Hematopoietic multipotent progenitor cell treated with erythropoietin and hydrocortisone succinate and interleukin-3 and kit ligand, for 15 days (in vitro differentiated cells): ENCODE results near the gene ARHGDIG.

Experiments
- DNase-seq: peaks from one replicate; pipeline ENCODE4 v3.0.0-alpha.2; 2015; ENCODE audit warnings: low spot score

ARHGDIG gene

DNA sequence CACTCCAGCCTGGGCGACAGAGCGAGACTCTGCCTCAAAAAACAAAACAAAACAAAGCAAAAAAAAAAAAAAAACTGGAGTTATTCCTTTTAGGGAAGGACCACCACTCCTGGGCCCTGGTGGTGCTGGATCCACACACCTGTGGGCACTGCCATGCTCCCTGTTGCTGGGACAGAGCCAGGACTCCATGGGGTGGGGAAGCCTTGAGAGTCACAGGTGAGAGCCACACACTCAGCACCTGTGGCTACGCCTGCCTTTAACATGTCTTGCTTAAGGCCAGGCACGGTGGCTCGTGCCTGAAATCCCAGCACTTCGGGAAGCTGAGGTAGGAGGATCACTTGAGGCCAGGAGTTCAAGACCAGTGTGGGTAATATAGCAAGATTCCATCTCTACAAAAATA is 20.8 kb downstream of the ARHGDIG start:
- no peak for DNase-seq

DNA sequence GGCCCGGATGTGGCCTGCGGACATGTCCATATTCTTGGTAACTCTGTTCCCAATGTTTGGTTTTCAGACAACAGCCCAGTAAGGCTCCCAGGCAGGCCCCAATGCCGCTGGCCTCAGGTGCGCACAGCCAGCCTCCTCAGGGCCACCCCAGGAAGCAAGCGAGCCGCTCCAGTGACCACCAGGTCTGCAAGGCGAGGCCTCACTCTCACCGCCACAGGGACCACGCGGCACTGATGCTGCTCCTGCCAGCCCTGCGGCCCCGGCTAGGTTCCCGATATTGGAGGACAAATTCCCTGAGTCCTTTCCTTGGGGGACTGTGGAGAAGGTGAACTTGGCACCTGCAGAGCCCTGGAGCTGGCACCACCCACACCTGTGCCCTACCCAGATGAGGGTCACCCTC is 21.6 kb downstream of the ARHGDIG start:
- DNase-seq: no peak

DNA sequence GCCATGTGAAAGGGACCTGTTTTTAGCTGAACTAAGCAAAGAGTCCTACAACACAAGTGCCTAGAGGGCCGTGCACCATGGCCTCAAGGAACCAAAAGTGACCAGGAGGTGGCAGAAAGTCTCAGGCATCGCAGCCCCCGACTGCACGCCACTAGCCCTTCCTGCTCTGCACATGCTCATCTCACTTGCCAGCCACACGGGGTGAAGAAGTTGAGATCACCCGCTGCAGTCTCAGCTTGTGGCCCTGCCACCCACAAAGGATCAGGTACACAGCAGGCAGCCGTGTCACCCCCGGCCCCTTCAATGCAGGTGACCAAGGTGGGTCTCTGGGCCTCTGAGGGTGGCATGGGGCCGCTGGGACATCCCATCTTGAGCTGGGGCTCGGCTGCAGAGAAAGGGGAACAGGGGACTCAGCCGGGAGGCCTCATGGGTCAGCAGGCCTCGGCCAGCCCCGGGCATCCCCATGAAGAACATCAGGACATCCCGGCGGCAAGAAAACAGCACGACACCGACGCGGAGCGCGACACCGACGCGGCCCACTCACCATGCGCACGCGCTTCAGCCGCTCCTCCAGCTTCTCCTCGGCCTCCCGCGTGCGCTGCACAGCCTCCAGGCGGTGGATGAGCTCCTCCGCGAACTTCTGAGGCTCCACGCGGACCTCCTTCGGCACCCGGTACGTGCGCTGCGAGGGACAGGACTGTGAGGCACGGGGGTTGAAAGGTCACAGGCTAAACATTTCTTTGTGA is 23.5 kb downstream of the ARHGDIG start:
- peak; percentile 10 for DNase-seq

DNA sequence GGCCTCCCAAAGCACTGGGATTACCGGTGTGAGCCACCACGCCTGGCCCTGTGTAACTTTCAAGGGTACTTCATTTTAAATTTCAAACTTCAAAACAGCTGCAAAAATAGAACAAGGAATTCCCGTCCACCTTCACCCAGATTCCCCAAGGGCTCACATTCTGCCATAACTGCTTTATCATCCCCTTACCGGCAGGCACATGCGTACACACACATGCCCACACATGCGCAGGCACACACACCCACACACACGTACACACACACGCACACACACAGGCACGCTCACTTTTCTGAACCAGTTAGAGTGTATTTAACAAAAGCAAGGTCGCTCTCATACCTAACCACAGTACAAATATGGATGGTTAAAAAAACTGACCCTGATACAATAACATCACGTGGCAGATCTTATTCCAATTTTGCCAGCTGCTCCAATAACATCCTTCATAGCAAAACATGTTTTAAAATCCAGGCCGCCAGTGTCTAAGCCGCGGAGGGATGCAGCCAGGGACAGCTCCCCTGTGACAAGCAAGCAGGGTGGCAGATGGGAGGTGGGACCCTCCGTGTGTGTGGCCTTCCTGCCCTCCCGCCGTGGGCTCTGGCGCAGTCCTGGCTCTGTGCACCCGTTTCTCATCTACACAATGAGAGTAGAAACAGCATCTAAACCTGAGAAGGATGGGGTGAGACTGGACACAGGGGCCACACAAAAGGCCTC is 25.7 kb downstream of the ARHGDIG start:
- no peak for DNase-seq

DNA sequence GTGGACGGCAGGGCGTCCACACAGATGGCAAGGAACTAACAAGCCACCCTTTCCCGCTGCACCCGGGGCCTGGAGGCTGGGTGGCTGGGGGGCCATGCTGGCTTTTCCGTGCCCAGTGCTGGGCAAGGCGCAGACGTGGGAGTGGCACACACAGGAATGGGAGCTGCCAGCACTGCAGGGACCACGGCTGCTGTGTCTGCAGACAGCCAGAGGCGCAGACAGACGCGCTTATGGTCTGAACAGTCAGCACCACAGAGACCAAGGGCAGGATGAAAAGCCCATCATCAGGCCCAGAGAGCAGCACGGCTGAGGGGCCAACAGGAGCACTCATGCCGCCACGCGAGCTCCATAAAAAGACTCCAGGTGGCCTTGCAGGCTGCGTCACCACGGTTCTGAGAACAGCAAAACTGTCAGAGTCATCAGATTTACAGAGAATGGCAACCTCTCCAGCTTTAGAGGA is 26.6 kb downstream of the ARHGDIG start:
- DNase-seq: no peak

DNA sequence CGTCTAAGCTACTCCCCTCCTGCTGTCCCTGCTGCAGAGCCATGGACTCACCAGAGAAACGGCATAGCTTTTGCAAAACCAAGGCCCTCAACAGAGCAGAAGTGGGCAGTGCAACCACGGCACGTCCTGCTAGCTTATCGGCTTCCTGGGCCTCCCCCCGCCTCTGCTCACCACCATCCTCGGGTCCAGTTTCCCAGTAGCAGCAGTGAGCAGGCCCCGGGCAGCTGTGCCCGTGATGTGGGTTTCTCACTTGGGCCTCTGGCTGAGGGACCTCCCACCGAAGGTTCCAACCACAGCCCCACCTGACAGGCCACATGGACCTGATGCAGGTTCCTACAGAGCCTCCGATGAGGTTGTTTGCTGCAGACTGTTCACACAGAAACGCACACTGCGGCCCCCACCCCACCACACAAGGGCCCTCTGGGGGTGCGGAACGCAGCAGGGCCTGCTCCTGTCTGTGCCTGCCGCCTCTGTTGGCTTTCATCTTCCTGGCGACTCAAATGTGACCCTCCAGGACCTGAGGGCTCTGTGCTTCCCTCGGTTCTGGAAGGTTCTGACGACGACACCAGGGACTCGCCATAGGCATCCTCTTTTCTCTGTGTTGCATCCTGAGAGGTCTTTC is 27.4 kb downstream of the ARHGDIG start:
- DNase-seq: no peak

DNA sequence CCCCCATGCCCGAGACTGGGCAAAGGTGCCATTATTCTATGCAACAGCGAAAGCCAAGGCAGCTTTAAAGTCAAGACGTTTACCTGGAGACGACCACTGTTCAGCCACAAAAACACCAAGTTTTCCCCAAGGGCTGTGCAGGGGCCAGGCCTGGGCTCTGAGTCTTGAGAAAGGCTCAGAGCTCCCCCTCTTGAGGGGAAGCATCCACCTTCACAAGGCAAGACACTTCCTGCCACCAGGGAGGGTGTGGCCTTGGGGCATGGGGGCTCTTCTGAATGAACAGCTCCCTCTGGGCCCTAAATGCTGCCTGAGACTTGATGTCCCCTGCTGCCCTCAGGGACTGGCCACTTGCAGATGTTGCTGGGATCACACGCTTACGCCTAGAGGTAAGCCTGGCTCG is 29.1 kb downstream of the ARHGDIG start:
- no peak for DNase-seq

DNA sequence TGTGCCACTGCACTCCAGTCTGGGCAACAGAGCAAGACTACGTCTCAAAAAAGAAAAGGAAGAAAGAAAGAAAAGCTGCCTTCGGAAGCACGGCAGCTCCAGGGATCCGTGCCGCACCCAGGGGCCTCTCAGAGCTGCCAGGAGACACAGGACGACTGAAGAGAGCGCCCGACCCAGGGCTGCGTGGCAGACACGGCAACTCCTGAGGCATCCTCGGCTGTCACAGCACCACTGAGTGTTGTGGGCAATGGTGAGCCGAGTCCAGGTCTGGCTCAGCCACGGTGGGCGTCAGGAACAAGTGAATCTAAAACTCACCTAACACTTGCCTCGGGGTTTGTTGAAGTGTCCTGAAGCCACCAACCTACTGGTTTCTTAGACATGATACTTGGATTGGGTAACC is 31.3 kb downstream of the ARHGDIG start:
- DNase-seq: no peak

DNA sequence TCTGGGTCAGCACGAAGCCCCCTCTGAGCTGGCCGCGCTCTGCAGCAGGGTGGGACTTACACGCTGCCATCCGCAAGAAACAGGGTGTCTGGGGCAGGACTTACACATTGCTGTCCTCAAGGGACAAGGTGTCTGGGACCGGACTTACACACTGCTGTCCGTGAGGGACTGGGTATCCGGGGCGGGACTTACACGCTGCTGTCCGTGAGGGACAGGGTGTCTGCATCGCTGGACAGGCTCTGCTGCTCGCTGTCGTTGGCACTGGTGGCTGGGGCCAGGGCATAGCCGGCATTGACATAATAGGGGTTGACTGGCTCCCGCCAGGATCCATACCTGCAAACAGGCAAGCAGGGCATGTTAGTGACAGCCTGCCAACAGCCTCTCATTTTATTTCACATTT is 34.0 kb downstream of the ARHGDIG start:
- no peak for DNase-seq

DNA sequence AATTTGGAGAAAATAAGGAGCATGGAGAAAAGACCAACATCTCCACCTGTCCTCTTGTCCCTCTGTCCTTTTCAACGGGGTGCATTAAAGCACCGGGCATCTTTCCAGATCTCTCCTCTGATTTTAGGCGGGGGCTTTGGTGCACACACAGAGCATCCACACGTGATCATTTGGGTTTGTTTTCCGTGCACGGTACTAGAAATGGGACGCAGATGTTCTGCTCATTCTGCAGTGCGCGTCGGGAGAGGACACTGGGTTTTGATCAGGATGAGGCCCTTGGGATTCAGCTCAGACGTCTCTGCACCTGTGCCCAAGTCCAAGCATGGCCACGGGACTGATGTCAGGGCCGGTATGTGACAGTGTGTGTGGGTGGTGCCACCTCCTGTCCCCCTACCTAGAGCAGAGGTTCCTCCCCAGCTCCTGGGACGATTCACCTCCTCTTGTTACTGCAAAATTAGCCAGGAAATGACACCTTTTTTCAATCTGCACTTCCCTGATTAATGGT is 34.5 kb downstream of the ARHGDIG start:
- no peak for DNase-seq

DNA sequence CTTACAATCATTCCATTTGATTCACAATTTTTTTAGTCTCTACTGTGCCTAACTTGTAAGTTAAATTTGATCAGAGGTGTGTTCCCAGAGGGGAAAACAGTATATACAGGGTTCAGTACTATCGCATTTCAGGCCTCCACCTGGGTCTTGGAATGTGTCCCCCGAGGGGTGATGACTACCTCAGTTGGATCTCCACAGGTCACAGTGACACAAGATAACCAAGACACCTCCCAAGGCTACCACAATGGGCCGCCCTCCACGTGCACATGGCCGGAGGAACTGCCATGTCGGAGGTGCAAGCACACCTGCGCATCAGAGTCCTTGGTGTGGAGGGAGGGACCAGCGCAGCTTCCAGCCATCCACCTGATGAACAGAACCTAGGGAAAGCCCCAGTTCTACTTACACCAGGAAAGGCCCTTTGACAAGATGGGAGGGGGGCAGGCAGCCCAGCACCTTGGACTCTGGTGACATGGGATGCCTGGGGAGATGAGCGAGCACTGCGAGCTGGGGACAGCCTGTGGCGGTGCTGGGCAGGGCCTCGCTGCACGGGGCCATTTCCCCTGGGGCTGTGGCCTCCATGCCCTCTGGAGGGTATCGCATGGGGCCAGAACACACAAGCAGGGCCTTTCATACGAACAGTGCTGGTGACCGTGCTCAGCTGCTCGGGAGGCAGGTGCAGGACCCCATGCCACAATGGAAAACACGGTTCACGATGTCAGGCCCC is 36.5 kb downstream of the ARHGDIG start:
- DNase-seq: no peak

DNA sequence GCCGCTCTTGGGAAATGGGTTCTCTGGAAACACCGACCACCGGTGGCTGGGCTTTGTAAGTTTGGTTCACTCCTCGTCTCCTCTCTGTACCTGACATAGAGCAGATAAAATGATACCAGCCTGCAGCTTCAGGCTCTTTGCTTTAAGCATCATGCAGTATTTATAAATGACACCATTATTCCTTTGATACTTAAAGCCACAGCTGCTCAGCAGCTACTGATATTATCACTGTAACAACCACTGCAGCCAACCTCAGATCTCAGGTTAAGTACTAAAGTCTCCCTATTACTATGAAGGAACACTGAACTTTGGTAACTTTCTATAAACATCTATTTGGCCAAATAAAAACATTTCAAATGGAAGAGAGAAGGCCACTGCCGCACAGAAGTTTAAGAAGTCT is 37.2 kb downstream of the ARHGDIG start:
- no peak for DNase-seq

DNA sequence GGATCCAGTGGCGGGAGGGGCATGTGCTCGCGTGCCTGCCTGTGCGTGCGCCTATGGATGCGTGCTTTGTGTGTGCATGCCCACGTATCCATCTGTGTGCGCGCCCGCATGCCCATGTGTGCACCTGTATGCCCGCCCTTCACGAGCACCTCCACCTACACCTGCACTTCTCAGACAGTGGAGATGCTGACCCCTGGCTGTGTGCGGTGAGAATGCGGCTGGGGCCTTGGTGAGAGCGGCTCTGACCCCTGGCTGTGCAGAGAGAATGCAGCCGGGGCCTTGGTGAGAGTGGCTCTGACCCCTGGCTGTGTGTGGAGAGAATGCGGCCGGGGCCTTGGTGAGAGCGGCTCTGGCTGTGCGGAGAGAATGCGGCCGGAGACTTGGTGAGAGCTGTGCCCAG is 38.2 kb downstream of the ARHGDIG start:
- DNase-seq: no peak

DNA sequence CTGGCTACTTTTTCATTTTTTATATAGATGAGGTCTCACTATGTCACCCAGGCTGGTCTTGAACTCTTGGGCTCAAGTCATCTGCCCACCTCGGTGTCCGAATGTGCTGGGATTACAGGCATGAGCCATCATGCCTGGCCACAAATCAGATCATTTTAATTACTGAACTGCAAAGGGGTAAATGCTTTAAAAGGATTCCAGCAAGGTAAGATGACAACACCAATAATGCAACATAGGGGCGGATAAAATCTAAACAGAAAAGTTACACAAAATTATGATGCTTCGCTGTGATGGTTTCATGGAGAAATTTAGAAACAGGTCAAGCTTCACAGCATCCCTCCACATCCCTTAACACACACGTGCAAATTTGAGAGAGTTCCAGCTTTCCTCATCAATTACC is 39.8 kb downstream of the ARHGDIG start:
- no peak for DNase-seq

DNA sequence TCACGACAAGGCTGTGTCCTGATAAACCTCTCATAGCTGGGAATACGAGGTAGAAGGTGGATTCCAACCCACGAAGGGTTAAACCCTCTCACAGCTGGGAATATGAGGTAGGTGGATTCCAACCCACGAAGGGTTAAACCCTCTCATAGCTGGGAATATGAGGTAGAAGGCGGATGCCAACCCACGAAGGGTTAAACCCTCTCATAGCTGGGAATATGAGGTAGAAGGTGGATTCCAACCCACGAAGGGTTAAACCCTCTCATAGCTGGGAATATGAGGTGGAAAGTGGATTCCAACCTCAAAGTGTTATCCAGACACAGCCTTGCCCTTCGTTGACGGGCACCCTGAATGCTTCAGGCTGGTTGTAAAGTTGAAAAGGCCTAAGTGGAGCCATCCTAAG is 41.1 kb downstream of the ARHGDIG start:
- no peak for DNase-seq

DNA sequence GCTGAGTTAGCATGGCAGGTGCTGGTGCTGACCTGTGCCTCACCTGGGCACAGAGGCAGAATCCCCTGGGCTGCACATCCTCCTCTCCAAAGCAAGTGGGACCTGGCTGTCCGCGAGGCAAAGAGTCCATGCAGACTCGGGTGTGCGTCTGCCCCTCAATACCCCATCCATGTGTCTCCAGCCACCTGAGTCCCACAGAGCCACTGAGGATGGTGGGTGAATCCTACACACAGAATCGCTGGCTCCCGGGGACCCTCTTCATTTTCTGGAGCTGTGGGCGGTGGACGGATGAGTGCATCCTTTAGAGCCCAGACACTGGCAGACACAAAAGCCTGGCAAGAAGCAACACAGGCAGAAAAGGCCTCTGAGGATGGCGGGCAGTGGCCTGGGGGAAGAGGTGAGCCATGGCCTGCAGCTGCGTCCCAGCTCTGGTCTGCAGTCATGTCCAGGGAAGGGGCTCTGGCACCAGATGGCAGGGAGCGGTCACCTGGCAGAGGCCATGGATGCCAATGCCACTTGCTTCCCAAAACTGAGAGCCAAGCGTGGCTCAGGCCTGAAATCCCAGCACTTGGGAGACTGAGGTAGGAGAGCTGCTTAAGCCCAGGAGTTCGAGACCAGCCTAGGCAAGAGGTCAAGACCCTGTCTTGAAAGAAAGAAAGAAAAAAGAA is 42.2 kb downstream of the ARHGDIG start:
- no peak for DNase-seq

DNA sequence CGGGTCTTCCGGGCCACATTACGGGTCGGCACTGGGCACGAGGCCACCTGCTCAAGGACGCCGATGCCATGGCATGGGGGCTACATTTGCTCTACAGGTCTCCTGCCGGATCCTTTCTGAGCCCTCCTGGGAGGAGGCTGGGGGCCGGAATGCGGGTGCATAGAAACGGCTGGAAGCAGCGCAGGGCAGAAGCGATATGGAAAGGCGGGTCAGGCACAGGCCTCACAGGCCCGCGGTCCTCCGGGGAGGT is 43.7 kb downstream of the ARHGDIG start:
- no peak for DNase-seq

DNA sequence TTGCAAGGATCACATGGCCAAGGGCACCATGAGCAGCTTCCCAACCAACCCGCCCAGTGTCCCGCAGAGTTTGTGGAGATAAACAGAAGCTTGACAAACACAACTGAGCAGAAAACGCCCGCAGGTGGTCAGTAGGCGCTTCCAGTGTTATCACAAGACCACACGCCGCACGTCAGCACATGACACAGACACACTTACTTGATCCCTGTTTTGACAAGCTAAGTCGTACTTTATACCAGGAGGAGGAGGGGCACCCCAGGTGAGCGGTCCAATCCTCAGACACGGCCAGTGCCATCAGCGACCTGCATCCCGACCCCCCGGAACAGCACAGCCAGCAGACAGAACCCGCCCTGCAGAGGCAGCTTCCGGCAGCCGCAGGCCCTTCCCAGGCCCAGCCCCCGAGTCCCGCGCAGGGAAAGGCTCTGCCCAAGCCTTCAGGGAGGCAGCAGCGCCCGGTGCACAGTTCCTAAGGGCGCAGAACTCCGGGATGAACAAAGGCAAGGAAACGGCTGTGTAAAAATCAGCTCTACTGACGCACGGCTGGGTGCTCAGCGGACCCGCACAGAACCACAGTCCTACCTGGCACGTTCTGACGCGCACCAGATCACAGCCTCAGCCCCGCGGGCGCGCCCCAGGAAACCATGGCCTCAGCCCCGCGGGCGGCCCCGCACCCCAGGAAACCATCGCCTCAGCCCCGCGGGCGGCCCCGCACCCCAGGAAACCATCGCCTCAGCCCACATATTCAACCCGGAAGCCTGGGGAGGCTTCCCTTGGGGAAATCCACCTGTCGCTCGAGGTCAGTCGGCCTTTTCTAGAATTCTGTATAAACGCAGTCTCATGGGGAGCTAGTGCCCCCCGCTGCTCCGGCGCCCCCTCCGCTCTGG is 44.3 kb downstream of the ARHGDIG start:
- DNase-seq: peak; percentile 69

DNA sequence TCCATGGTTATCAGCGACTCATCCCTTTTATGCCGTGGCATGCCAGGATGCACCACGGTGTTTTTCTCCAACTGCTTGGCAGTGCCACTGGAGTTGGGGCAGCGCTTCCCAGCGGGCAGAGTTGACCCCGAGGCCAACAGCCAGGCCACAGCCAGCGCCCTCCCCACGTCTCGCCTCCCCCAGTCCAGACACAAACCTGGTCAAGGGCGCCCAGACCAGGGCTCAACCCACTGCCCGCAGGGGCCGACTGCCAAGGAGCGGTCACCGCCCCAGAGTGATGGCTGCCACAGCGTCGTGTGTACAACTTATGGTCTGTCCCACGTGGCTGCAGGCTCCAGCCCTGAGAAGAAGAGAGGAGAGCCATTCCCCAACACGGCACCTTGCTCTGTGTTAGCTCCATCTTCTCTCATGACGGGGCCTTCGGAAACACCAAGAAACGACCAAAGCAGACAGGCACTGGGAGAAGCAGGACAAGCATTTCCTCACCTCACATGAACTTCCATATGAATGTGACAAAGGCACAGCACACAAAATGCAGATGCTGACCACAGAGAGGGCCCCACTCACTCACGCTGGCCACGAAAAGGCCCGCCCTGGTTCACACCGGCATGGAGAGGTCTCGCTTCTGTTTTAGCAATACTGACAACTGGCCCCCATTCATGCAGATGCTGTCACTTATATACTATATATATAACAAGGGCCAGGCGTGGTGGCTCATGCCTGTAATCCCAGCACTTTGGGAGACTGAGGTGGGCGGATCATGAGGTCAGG is 45.2 kb downstream of the ARHGDIG start:
- no peak for DNase-seq

DNA sequence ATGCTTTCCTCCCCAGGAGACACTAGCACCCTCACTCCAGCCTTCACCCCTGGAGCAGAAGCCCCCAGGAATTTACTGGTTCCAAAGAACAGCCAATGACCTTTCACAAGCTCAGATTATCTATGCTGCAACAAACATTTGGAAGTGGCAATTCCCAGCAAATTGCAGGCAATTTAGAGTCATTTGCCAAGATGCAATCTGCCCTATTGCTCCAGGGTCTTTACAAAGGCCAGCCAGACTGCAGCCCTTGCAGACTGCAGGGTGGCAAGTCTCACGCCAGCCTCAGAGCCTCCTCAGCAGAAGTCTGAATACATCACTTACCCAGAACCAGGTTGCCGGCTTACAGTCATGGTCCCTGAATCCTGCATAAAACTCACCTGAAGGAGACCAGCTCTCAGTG is 50.4 kb downstream of the ARHGDIG start:
- DNase-seq: no peak
